ENCODE measurements around the gene TIMMDC1. TPM values are rescaled to one million over a fixed set of nuclear protein-coding genes. Genes with fewer than 3 reads are reported as not detected.
"Not testable (repeated sequence)": the region's sequence is repeated elsewhere in the genome, so short reads cannot be mapped to it uniquely, and the experiment has no call there.

TIMMDC1 gene
- total RNA-seq, 4 donors from 2014 or later = 29.7 to 59.4 (median 40.3) TPM

GRCh38 chr3:119550192-119550910 is 52.0 kb downstream of the TIMMDC1 start:
- TF ChIP-seq CTCF (IDR thresholded peaks at IDR 0.05) (no peak), POLR2A (IDR thresholded peaks at IDR 0.05) (no peak)
- H3K4me1 ChIP-seq = peaks cover 0 to 1% (median 0%) of the 10 kb centered on the region in 4 donors
- no peak overlapping the region for H3K27ac ChIP-seq
- H3K9me3 ChIP-seq = no peaks in the 10 kb centered on the region
- DNase-seq = no peak
- H3K27me3 ChIP-seq = no peaks in the 10 kb centered on the region
- H3K36me3 ChIP-seq = no peaks in the 10 kb centered on the region
- H3K4me3 ChIP-seq = no peak overlapping the region

- Histone ChIP-seq H3K36me3 (no peaks in the 10 kb centered on the region), H3K27ac (no peak overlapping the region), H3K27me3 (no peaks in the 10 kb centered on the region), H3K9me3 (no peaks in the 10 kb centered on the region), H3K4me1 (peaks cover 0 to 4% (median 0%) of the 10 kb centered on the region in 4 donors), H3K4me3 (no peak overlapping the region)
- TF ChIP-seq CTCF (IDR thresholded peaks at IDR 0.05) (no peak), POLR2A (IDR thresholded peaks at IDR 0.05) (no peak)
- DNase-seq = no peak
Observed at GRCh38 chr3:119551598-119551997, 53.3 kb downstream of the TIMMDC1 start.

- H3K9me3 ChIP-seq, H3K36me3 ChIP-seq, H3K27ac ChIP-seq, H3K27me3 ChIP-seq, H3K4me3 ChIP-seq, H3K4me1 ChIP-seq, DNase-seq: not testable (repeated sequence)
Observed at GRCh38 chr3:119552928-119553327, 54.6 kb downstream of the TIMMDC1 start.

- Histone ChIP-seq H3K4me3 (no peak overlapping the region), H3K36me3 (no peaks in the 10 kb centered on the region), H3K27ac (no peak overlapping the region), H3K4me1 (peaks cover 0 to 4% (median 0%) of the 10 kb centered on the region in 4 donors), H3K27me3 (no peaks in the 10 kb centered on the region), H3K9me3 (no peaks in the 10 kb centered on the region)
- no peak for TF ChIP-seq CTCF (IDR thresholded peaks at IDR 0.05)
- no peak for TF ChIP-seq POLR2A (IDR thresholded peaks at IDR 0.05)
- DNase-seq = no peak
Observed at GRCh38 chr3:119553823-119554415, 55.6 kb downstream of the TIMMDC1 start.

GRCh38 chr3:119555309-119555735 is 57.0 kb downstream of the TIMMDC1 start:
- H3K27ac ChIP-seq = no peak overlapping the region
- no peaks in the 10 kb centered on the region for H3K9me3 ChIP-seq
- DNase-seq = peak in 1 of 3 donors; percentile 37
- peaks cover 0 to 4% (median 0%) of the 10 kb centered on the region in 4 donors for H3K4me1 ChIP-seq
- no peaks in the 10 kb centered on the region for H3K36me3 ChIP-seq
- H3K4me3 ChIP-seq = no peak overlapping the region
- H3K27me3 ChIP-seq = no peaks in the 10 kb centered on the region
- no peak for TF ChIP-seq CTCF (IDR thresholded peaks at IDR 0.05)
- no peak for TF ChIP-seq POLR2A (IDR thresholded peaks at IDR 0.05)

GRCh38 chr3:119555929-119556328 is 57.6 kb downstream of the TIMMDC1 start:
- no peaks in the 10 kb centered on the region for H3K9me3 ChIP-seq
- H3K36me3 ChIP-seq = no peaks in the 10 kb centered on the region
- H3K4me3 ChIP-seq = no peak overlapping the region
- peaks cover 0 to 4% (median 0%) of the 10 kb centered on the region in 4 donors for H3K4me1 ChIP-seq
- no peak for DNase-seq
- no peaks in the 10 kb centered on the region for H3K27me3 ChIP-seq
- H3K27ac ChIP-seq = no peak overlapping the region
- TF ChIP-seq POLR2A (IDR thresholded peaks at IDR 0.05) = no peak
- no peak for TF ChIP-seq CTCF (IDR thresholded peaks at IDR 0.05)
